Mesenteric fat pad (tissue), 1 donor: ENCODE results near the gene DDC. TPM values are rescaled to one million over a fixed set of nuclear protein-coding genes. Genes with fewer than 3 reads are reported as not detected.
"Not testable (repeated sequence)": the region's sequence is repeated elsewhere in the genome, so short reads cannot be mapped to it uniquely, and the experiment has no call there.

Experiments
- DNase-seq: peaks from one replicate; pipeline ENCODE4 v3.0.0-alpha.2; 2020; ENCODE audit warnings: low spot score
- total RNA-seq: library from RNA; stranded (reverse); fragmentation: NEBNext Ultra II Directional; extraction: Animal tissue kit (Norgen Biotek cat#: 25700); gene quantifications from one replicate; pipeline ENCODE4 v1.2.1, GENCODE V29; 2021
- donor health status: DM: yes; HTN: yes; CAD: no.

Gene DDC
- total RNA-seq, 1 donor from 2014 or later, result 1.0 TPM

DNA sequence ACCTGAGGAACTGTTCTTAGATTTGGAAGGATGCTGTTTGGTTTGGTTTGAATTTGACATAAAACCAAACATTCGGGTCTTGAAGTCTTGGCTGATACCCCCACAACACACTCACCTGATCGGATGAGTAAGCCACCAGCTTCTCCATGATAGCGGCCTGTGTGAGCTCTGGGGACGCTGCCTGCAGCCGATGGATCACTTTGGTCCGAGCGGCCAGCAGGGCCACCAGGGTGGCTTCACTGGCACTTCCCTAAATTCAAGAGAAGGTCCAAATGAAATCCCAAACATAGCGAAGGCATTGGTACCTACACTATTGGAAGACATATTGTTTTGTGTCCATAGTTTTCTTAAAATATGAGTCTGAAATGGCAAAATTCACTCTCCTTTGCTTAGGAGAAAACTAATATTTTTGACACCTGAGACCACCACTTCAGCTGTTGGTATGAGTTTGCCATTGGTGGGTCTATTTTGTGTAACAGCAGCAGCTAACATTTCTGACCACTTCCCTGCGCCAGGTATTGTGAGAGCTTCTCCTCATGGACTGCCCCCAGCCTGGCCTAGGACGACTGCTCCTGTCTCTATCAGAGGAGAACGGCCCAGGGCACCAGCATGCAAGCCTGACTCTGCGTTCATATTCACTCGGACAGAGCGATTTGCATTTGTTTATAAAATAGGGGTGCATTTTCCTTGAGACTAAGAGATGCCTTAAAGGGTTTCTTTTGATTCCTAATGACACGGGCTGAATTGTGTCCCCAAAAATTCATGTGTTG lies 35.9 kb downstream of the DDC start:
- DNase-seq, result no peak

DNA sequence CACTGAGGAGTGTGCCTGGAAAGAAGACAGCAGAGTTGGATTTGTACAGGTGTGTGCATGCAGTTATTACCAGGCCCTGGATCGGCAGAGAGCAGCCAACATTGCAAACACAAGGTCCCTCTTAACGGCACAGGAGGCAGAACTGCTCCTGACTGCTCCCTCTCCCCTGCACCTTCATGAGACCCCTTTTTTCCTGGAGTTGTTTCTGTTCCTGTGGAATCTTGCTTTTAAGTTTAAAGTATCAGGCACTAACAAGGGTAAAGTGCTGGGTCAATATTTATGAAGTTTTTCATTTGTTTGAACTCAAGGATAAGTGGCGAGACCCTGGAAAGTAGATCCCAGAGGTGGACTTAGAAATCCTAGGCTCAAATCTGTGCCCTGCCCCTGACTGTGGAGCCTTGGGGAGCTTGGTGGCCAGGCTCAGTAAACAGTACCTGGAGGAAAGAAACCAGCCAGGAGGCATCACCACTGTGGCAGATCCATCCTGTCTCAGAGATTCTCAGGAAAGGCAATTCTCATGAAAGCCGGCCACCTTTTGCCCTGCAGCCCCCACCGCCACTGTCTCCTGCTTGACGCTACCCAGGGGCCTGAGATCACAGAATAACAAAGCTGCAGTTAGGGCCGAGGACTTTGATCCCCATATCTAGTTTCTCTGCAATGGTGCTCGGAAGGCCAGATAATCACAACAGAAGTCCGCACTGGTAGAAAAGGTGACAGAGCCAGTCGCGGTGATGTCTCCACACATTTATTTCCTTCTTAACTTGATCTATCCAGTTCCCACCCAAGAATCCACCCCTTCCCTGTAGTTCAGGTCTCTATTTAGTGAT lies 36.7 kb downstream of the DDC start:
- no peak for DNase-seq

DNA sequence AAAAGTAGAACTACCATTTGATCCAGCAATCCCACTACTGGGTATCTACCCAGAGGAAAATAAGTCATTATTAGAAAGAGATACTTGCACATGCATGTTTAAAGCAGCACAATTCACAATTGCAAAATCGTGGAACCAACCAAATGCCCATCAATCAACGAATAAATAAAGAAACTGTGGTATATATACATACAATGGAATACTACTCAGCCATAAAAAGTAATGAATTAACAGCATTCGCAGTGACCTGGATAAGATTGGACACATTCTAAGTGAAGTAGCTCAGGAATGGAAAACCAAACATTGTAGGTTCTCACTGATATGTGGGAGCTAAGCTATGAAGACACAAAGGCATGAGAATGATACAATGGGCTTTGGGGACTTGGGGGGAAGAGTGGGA lies 45.9 kb downstream of the DDC start:
- DNase-seq, result not testable (repeated sequence)

DNA sequence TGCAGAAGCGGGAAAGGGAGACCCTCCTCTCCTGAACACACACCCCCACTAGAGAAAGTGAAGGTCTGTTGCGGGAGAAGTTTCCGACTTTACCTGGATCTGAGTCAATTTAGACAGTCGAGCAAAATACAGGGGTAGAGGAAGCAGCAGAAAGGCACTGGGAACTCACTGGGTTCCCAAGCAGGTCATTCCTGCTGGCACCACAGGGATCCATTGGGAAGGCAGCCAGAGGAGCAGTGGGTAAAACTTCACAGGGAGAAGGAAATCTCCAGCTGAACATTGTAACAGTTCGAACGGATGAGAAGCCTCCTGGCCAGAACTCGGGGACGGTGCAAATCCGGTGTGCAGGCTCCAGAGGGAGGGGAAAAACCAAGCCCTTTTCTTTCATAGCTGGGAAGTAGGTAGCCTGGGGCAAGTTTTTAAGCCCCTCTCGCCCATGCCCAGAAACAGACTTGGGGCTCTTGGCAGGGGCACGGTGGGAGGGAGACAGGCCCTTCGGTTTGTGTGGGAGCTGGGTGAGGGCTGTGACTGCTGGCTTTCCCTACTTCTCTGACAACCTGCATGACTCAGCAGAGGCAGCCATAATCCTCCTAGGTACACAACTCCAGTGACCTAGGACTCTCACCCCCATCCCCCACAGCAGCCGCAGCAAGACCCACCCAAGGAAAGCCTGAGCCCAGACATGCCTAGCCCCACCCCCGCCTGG lies 51.9 kb downstream of the DDC start:
- peak; percentile 47 for DNase-seq

DNA sequence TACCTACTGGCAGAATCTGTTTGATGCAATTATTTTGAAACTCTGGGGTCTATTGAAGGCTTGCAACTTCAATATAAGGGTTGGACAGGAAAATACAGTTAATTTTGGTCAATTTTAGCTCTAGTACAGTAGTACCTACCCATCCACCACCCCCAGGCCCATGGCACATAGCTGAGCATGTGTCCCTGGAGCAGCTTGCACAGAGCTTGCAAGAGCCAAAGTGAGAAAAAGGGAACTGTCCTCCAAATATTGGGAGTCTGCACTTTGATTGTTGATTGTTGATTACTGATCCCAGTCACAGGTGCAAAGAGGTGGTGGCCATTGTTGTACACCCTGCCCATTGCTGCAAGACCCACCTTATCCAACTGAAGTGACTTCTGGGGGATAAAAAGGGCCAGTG lies 52.8 kb downstream of the DDC start:
- DNase-seq, result peak; percentile 60

DNA sequence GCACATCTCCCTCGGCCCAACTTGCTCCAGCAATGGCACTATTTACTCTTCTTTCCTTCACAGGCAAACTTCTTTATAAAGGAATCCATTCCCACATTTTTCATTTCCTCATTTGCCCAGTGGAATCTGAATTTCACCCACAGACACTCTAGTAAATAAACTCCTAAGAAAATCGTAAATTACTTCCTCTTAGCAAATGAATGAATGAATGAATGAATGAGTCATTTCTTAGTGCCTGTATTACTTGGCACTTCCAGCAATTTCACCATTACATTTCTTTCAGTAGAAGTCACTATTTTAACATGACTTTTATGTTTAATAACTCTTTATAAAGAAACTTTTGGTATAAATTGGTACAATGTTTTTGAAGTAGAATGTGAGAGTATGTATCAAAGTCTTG lies 55.7 kb downstream of the DDC start:
- no peak for DNase-seq

DNA sequence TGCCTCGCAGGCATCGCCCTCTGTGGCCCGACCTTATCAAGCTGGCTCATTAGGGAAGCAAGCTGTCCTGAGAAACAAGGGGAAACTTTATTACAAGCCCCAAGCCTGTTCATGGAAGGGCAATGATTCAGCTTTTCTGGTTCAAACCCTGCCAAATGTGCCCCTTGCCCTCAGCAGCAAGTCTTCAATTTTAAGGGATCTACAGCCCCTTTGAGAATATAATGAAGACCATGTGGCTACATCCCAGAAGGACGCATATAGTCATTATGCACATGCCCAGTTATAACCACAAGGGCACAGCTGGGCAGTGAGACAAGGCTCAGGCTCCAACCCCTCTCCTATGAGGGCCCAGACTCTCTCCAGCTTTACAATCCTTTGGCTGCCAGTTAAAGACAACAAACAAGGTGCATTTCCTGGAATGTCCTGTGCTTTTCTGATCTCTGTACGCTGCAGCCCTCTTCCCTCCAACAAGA lies 56.7 kb downstream of the DDC start:
- no peak for DNase-seq

DNA sequence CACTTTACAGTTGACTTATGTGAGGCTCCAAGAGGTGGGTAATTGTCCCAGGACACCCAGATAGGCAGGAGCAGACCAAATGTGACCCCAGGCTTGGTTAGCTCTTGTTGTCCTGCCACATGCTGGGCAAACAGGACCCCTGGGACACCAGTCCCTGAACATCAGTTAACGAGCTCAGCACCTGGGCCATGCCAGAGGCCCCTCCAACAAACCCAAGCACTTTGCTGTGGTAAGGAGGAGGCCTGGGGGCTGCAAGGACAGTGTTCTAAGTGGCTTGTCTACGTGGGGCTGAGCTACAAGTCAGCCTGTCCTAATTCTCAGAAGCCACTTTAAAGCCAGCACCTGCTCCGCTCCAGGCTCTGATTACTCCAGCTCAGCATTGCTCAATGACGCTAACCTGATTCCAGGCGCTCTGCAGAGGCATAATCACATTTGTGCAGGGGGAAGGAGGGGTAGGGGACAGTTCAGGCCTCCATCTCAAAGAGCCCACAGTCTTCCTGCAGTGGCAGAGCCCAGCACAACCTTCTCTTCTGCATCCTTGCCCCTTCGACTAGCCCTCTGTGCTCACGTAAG lies 57.2 kb downstream of the DDC start:
- DNase-seq, result peak; percentile 85

DNA sequence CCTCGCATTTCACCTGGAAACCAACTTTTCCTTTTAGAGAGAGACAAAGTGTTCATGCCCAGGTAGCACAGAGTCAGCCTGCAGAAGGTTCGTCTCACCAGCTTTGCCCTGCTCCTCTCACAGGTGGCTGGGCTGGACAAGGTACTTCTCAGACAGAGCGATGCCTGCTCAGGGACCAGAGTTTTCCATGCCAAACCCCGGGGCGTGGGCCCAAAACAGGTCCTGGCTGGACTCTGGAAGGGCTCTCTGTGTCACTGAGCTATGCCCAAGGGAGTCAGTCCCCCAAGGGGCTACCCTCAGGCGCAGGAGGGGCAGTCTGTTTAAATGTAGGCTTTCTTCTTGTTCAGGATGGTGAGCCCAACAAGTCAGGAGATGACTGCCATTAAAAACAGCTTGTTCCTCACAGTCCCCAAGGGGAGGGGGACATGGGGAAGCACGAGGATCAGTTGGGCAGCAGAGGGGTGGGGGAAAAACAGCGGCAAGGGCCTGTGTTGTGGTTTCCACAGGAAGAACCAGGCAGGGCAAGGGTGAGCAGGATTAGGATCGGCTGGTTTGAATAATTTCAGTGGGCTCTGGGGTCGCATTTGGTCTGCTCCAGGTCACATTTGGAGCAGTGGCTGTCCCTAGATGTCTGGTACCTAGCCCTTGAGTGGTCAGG lies 59.5 kb downstream of the DDC start:
- DNase-seq, result no peak

DNA sequence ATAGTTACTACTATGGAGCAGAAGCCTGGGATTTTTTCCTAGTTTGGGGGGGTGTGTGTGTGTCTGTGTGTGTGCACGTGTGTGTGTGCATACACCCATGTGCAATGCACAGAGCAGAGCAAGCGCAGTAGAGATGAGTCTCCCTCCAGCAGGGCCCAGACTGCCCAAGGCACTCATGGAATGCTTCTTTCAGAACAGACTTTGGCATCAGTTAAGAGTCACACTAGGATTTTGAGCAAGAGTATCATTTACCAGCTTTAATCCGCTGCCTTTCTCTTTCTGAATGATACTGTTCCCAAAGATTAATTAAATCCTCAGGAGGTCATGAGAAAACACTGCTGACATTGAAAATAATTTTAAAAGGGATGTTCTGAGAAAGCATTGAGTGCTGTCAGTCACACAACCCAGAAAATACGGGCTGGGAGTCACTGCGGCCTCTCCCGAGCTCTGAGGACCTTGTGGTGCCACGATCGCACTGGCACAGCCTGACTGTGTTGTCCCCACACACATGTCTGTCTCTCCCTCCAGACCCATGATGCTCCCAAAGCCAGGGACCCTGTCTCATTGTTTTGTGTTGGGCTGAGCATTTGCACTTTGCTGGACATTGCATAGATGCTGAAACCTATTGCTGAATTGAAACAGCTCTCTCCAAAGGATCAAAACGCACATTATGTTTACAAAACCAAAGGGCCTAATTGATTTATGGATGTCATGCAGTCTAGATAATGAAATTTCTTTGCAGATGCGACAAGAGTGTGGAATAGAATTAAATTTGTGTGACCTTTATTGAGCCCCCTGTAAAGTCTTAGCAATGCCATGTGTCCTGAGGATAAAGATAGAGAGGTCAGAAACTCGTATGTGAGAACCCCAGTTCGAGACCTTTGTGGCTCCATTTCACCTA lies 60.3 kb downstream of the DDC start:
- no peak for DNase-seq

DNA sequence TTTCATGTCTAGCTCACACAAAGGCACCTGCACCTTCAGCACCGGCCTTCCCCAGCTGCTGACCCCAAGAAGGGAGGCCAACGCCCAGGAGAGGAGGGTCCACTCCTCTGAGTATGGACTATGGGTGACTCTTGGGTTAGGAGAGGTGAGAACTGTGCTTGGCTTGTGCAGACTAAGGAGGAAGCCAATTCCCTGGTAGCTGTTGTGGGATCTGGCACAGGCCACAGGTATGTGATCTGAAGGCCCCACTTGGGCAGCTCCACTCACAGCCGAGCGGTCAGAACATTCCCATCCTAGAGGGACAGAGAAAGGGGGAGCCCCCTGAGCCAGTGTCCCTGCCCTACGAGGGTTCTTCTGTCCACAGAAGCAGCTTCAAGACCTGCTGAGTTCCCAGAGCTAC lies 62.3 kb downstream of the DDC start:
- no peak for DNase-seq

DNA sequence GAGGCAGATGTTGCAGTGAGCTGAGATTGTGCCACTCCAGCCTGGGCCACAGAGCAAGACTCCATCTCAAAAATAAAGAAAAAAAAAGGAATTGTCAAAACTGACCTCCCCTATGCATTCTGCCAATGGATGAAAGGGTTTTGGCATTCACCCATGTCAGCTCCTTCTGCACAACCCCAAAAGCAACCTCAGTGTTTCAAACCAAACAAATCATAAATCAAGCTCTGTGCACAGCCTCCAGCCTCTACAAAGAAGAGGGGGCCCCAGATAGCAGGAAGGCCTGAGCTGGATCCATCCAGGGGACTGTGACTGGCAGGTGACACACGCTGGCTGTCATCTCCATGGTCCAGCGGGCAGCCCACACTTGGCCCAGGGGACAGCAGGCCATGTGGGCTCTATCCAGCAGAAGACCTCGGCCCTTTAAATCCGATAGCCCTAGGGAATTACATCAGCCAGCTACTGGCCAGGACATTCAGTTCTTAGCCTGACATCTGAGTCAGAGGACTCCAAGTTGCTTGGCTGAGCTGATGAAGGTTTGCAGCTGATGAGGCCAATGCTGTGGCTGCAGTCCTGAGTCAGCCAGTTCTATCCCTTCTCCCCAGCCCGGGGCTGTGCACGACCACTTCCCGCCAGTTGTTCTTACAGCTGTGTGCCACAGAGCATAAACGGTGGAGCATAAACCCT lies 63.1 kb downstream of the DDC start:
- peak; percentile 86 for DNase-seq

DNA sequence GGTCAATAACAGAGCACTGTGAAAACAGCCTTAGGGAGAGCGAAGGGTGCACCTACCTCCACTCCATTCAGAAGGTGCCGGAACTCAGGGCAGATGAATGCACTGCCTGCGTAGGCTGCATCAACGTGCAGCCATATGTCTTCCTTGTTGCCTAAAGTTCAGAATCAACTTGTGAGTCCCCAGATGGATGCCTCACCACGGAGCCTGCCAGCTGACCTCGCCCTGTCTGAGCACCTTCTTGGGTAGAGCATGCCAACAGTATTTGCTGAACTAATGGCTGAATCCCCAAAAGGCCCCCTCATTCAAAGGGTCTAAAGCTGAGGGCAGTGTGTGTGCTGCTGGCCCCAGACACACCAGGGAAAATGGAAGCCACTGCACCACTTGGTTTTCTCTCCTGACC lies 66.1 kb downstream of the DDC start:
- no peak for DNase-seq

DNA sequence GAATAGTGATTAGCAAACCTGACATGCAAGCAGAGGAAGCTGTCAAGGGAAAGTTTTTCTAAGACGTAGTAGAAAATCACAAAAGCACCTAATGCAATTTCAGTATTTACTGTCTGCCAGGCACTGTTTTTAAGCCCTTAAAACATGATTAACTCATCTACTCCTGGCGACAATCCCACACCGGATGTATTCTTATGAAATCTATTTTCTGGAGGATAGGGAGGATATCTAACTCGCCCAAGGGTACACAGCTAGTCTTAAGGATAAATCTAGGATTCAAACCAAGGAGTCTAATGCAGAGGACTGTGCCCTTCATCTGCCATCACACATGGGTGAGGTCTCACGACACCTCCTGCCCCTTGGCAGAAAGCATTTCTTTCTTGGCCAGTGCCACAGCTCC lies 67.2 kb downstream of the DDC start:
- no peak for DNase-seq

DNA sequence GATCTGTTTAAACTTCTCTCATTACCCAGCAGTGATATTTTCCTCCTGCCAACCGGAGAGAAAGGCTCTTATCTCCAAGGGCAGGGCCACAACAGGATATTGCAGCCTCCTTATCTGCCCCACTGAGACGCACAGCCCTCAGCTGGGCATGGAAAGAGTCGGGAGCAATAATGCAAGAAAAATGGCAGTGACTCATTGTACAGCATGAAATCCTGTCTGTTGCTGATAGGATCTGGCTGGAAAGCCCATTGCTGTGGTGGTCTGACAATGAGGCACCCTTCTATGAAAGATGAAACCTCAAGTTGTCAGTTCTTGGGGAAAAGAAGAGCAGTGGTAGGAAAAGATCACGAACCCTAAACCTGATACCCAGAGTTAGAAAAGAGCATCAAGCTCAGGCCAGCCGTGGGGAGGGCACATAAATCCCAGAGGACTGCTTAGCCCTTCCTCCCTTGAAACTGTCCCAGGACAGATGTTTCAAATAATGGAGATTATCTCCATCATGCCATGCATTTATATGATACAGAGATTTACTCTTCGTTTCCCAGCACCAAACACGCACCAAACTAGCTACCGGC lies 68.0 kb downstream of the DDC start:
- DNase-seq, result no peak

DNA sequence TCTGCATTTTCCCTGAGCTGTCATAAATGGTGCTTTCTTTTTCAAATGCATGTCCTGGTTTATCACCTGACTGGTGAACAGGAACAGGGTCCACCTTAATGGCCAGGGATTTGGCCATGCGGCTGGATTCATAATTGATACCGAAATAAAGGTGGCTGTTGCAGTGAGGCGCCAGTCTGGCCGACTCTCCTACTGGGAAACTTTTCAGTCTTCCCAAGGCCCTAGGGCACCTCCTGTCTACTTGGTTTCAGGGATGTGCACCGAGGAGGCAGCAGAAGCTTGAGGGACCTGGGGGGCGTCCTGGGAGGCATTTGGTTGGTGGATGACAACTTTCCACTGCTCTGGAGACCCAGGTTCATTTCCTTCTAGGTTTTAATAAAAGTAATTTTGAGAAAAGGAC lies 68.6 kb downstream of the DDC start:
- DNase-seq, result peak; percentile 67

DNA sequence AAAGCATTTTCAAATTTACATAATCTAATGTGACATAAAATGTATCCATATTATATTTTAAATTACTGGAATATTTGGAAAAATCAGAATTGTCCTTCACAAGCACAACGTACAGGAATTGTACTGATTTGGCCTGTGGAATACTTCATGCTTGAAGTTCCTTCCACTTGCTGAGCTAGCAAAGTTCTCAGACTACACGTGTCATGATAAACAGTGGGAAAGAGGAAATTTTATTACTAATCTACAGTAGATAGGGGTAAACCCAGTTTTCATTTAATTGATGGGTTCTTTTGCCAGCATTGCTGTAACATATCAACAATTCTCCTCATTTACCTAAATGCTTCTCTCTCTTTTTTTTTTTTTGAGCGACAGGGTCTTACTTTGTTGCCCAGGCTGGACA lies 69.5 kb downstream of the DDC start:
- no peak for DNase-seq

DNA sequence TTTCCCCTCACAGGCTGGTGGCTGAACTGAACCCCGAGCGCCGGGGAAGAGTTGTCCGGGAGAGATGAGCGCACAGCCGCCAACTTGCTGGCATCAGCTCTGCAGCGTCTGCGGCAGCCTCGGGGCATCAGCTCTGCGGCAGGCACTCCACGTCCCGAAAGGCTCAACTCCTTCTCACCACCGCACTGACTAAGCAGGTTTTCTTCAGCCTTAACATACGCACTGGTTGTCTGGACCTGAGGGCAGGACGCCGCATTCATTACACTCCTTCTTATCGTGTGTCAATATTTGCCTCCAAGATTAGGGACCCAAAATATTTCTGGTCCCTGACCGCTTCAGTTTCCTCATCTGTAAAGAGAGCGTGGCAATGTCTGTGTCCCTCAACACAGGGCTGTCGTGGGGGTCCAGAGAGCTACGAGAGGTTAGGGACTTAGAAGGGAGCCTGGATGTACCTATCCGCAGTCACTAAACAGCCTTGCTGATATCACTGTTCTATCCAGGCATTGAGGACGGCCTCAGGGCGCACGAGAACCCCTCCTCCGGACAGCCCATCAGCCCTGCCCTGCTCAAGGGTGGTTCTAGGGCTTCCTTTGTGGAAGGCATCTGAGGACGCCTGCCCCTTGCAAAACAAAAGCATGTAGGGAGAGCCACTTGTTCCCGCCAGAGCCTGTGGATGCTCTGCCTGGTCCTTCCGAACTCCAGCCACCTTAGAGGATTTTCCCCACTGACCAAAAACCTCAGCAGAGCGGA lies 72.3 kb downstream of the DDC start:
- peak; percentile 75 for DNase-seq
